ENCODE results near the gene HOXC4. TPM values are rescaled to one million over a fixed set of nuclear protein-coding genes. Genes with fewer than 3 reads are reported as not detected.

The HOXC4 gene
- total and polyA plus RNA-seq, 10 of the 15 experiments (the other 5 are each of a cell fraction or from before 2014, with no cell fraction given) = 1.0 to 11.4 (median 4.2) TPM

- intact Hi-C loops (cut with micrococcal nuclease; ENCODE audit: unreplicated experiment) = loop anchor here (1.0 to 10.0 kb wide), 6 partner anchors 15 to 369 kb away; no protein-coding TSS in a partner anchor
- POLR2A ChIA-PET = interaction anchor here (1.6 to 2.4 kb wide), 2 partner anchors 11 to 19 kb away, joined by 3 to 9 read pairs; no protein-coding TSS in a partner anchor
- Histone ChIP-seq H3K9me3 (replicated peaks; ENCODE audit: control insufficient read depth, insufficient read depth, low read length) (no peaks in the 10 kb centered on the region), H3K36me3 (ENCODE audit: control insufficient read depth in 2 of 2, insufficient read depth in 2 of 2, low read length in 1 of 2) (no peaks in the 10 kb centered on the region), H3K4me1 (ENCODE audit: control insufficient read depth, insufficient read depth, low read length) (peaks cover 6% of the 10 kb centered on the region), H3K27me3 (replicated peaks in 1 of 2; ENCODE audit: control insufficient read depth in 2 of 2, insufficient read depth in 2 of 2, low read length in 1 of 2) (peaks cover 33 to 34% of the 10 kb centered on the region in 2 experiments), H3K27ac (ENCODE audit: control insufficient read depth, insufficient read depth) (no peak overlapping the region), H4K20me1 (ENCODE audit: control insufficient read depth, insufficient read depth) (no peaks in the 10 kb centered on the region), H3K79me2 (ENCODE audit: control insufficient read depth, insufficient read depth, low read length) (no peaks in the 10 kb centered on the region), H3K4me2 (ENCODE audit: control insufficient read depth, insufficient read depth) (peak overlapping the region; percentile 94), H2AFZ (ENCODE audit: control insufficient read depth, low read depth, low read length) (peak overlapping the region; percentile 37), H3K4me3 (peak overlapping the region; percentile 54; the same call in 1 of the 2 replicates), H3K9ac (ENCODE audit: control insufficient read depth, insufficient read depth, low read length) (no peak overlapping the region)
- RAD21 ChIA-PET (ENCODE audit: unreplicated experiment) = interaction anchor here (0.6 to 4.5 kb wide), 19 partner anchors 12 to 210 kb away, joined by 3 to 38 read pairs (median 7); partner anchors contain the start of genes HOXC5, HOXC6 and SMUG1
- DNase-seq (ENCODE audit: low read depth, low spot score) (no peak), FAIRE-seq (peak; percentile 80), ATAC-seq (peak; percentile 91)
- under 1% methylated on average over 39 of the region's 39 CpGs for WGBS (ENCODE audit: insufficient coverage, insufficient replicate concordance, low lambda C conversion rate, missing lambda C conversion rate)
- no TSS peak for BruUV-seq (replicated peaks)
- CTCF ChIA-PET = interaction anchor here (0.6 to 6.1 kb wide), 24 partner anchors 10 to 386 kb away, joined by 3 to 105 read pairs (median 5); partner anchors contain the start of genes HOXC10, HOXC5, HOXC6 and SMUG1
- in situ Hi-C loops (cut with MboI) = no loop called here
- SMC1A ChIA-PET (ENCODE audit: uncharacterized antibody, unreplicated experiment) = interaction anchor here (0.6 to 3.4 kb wide), 17 partner anchors 11 to 210 kb away, joined by 3 to 37 read pairs (median 4); partner anchors contain the start of genes HOXC5 and SMUG1
- TF ChIP-seq CHD4 (IDR thresholded peaks at IDR 0.05) (no peak), CTCF (IDR thresholded peaks at IDR 0.05 in 2 of 3, conservative IDR thresholded peaks at IDR 0.05 in 1 of 3; ENCODE audit: control insufficient read depth in 2 of 3, extremely low read depth in 1 of 3, insufficient read depth in 1 of 3, low read depth in 3 of 3, low read length in 3 of 3) (peak; percentile 74 to 93 (median 84)), IKZF2 (IDR thresholded peaks at IDR 0.05) (peak; percentile 29 to 50; a peak in 2 of 4 replicates), POLR2AphosphoS5 (IDR thresholded peaks at IDR 0.05; ENCODE audit: low read length) (no peak), PAX8 (IDR thresholded peaks at IDR 0.05) (no peak), RFX5 (IDR thresholded peaks at IDR 0.05; ENCODE audit: low read depth, low read length) (no peak), CBX3 (IDR thresholded peaks at IDR 0.05; ENCODE audit: borderline replicate concordance, low read depth) (no peak), RB1 (IDR thresholded peaks at IDR 0.05; ENCODE audit: borderline replicate concordance) (peak; percentile 88; the same call in 1 of the 2 replicates), SIX5 (IDR thresholded peaks at IDR 0.05; ENCODE audit: low read depth, low read length, severe bottlenecking) (no peak), SUZ12 (IDR thresholded peaks at IDR 0.05; ENCODE audit: unreplicated experiment) (no peak), IRF5 (IDR thresholded peaks at IDR 0.05; ENCODE audit: borderline replicate concordance) (no peak), PKNOX1 (IDR thresholded peaks at IDR 0.05) (peak; percentile 46), PML (IDR thresholded peaks at IDR 0.05; ENCODE audit: low read length) (no peak), TCF3 (IDR thresholded peaks at IDR 0.05; ENCODE audit: borderline replicate concordance, insufficient read depth, low read depth, low read length) (no peak), CHD2 (IDR thresholded peaks at IDR 0.05; ENCODE audit: borderline replicate concordance, low read depth, low read length) (no peak), HDGF (IDR thresholded peaks at IDR 0.05) (no peak), EED (IDR thresholded peaks at IDR 0.05; ENCODE audit: low read depth) (no peak), IRF3 (IDR thresholded peaks at IDR 0.05) (0 out of 2 replicates have a peak, but pooled peaks have one; percentile 50), NR2C1 (IDR thresholded peaks at IDR 0.05) (no peak)
These were observed 47.6 kb upstream of the HOXC4 start for GRCh38 chr12:54005853-54006558.

All from GM12878 (cell line).